Trophoblast cell (in vitro differentiated cells and primary cell): ENCODE results near the gene CNP.

Experiments used
- DNase-seq, 2 donors: peaks; one replicate each; pipeline ENCODE4 v3.0.0-alpha.2; 2016
- H2AFZ ChIP-seq: 2 replicates; pipeline ENCODE4 v1.6.1; 2013; ENCODE audit warnings: low read length, moderate library complexity, mild to moderate bottlenecking; ENCODE audit not compliant: insufficient read depth, poor library complexity
- H2AK5ac ChIP-seq: 2 replicates; pipeline ENCODE4 v1.6.1; 2013; ENCODE audit warnings: mild to moderate bottlenecking, low read length
- H2BK120ac ChIP-seq: 2 replicates; pipeline ENCODE4 v1.6.1; 2013; ENCODE audit warnings: low read length, mild to moderate bottlenecking, moderate library complexity; ENCODE audit not compliant: insufficient read depth, poor library complexity
- H2BK12ac ChIP-seq: 2 replicates; pipeline ENCODE4 v1.6.1; 2013; ENCODE audit warnings: mild to moderate bottlenecking, low read length, moderate library complexity
- H2BK5ac ChIP-seq: 2 replicates; pipeline ENCODE4 v1.6.1; 2013; ENCODE audit warnings: low read length, low read depth, moderate library complexity, mild to moderate bottlenecking; ENCODE audit not compliant: poor library complexity
- H3K14ac ChIP-seq: 2 replicates; pipeline ENCODE4 v1.6.1; 2013; ENCODE audit warnings: mild to moderate bottlenecking, low read length
- H3K18ac ChIP-seq: 2 replicates; pipeline ENCODE4 v1.6.1; 2013; ENCODE audit warnings: mild to moderate bottlenecking, low read length
- H3K23ac ChIP-seq: 2 replicates; pipeline ENCODE4 v1.6.1; 2013; ENCODE audit warnings: low read length
- H3K27ac ChIP-seq: 2 replicates; pipeline ENCODE4 v1.5.1; 2013; ENCODE audit warnings: low read depth, mild to moderate bottlenecking, inconsistent platforms, low read length, moderate library complexity
- H3K27me3 ChIP-seq: 2 replicates; pipeline ENCODE4 v1.6.1; 2013; ENCODE audit warnings: inconsistent platforms, mild to moderate bottlenecking, low read length, moderate library complexity; ENCODE audit not compliant: insufficient read depth
- H3K36me3 ChIP-seq, 2 experiments: 1 replicate in 1 of 2; 2 replicates in 1 of 2; pipeline ENCODE4 v1.6.1; 2013; ENCODE audit warnings: low read length in 2 of 2, mild to moderate bottlenecking in 2 of 2, moderate library complexity in 1 of 2; ENCODE audit not compliant: insufficient read depth in 2 of 2, control insufficient read depth in 1 of 2
- H3K4ac ChIP-seq: 2 replicates; pipeline ENCODE4 v1.6.1; 2013; ENCODE audit warnings: low read depth, mild to moderate bottlenecking, low read length, moderate library complexity
- H3K4me1 ChIP-seq, 2 experiments: 1 replicate in 1 of 2; 2 replicates in 1 of 2; pipeline ENCODE4 v1.6.1; 2013; ENCODE audit warnings: low read length in 2 of 2, mild to moderate bottlenecking in 2 of 2, moderate library complexity in 1 of 2; ENCODE audit not compliant: insufficient read depth in 2 of 2, control insufficient read depth in 1 of 2
- H3K4me2 ChIP-seq: 2 replicates; pipeline ENCODE4 v1.6.1; 2013; ENCODE audit warnings: inconsistent platforms, mild to moderate bottlenecking, low read length, moderate library complexity
- H3K4me3 ChIP-seq: 2 replicates; pipeline ENCODE4 v1.5.1; 2013; ENCODE audit warnings: mild to moderate bottlenecking, low read depth, low read length, inconsistent platforms
- H3K79me1 ChIP-seq: one replicate; pipeline ENCODE4 v1.6.1; 2013; ENCODE audit warnings: low read length
- H3K79me2 ChIP-seq: 2 replicates; pipeline ENCODE4 v1.6.1; 2013; ENCODE audit warnings: low read length, mild to moderate bottlenecking; ENCODE audit not compliant: control insufficient read depth, insufficient read depth, poor library complexity
- H3K9ac ChIP-seq: 2 replicates; pipeline ENCODE4 v1.6.1; 2013; ENCODE audit warnings: mild to moderate bottlenecking, low read length
- H3K9me3 ChIP-seq: 2 replicates; pipeline ENCODE4 v1.6.1; 2013; ENCODE audit warnings: low read depth, mild to moderate bottlenecking, control low read depth, inconsistent platforms, low read length; ENCODE audit not compliant: insufficient read depth
- H4K12ac ChIP-seq: 2 replicates; pipeline ENCODE4 v1.6.1; 2013; ENCODE audit warnings: low read depth, mild to moderate bottlenecking, low read length, moderate library complexity
- H4K8ac ChIP-seq: 2 replicates; pipeline ENCODE4 v1.6.1; 2013; ENCODE audit warnings: low read depth, mild to moderate bottlenecking, low read length, moderate library complexity
- H4K91ac ChIP-seq: one replicate; pipeline ENCODE4 v1.6.1; 2013; ENCODE audit warnings: low read depth, mild to moderate bottlenecking, low read length, moderate library complexity
- WGBS: extraction: QIAGEN DNeasy Blood & Tissue Kit; methylation state at CpG from one replicate; pipeline ENCODE4 v1.1.7; 2013; ENCODE audit warnings: missing lambda C conversion rate; ENCODE audit not compliant: insufficient read length, insufficient coverage; ENCODE audit errors: extremely low coverage; 5-methylcytosine and 5-hydroxymethylcytosine counted together

The CNP gene

GRCh38 chr17:41919165-41919817, 47.3 kb upstream of the CNP start:
- no peak overlapping the region for H2BK12ac ChIP-seq
- peaks cover 0 to 3% of the 10 kb centered on the region in 2 experiments for H3K36me3 ChIP-seq
- peaks cover 19 to 30% of the 10 kb centered on the region in 2 experiments for H3K4me1 ChIP-seq
- peak; percentile 41 to 56 for DNase-seq
- peak overlapping the region; percentile 46 for H2AFZ ChIP-seq
- peaks cover 14% of the 10 kb centered on the region for H3K79me1 ChIP-seq
- peak overlapping the region; percentile 95 for H3K4me2 ChIP-seq
- peak overlapping the region; percentile 77 for H2BK5ac ChIP-seq
- peak overlapping the region; percentile 70 for H4K12ac ChIP-seq
- peak overlapping the region; percentile 67 for H3K4me3 ChIP-seq
- H3K27me3 ChIP-seq: no peaks in the 10 kb centered on the region
- peak overlapping the region; percentile 78 for H4K8ac ChIP-seq
- H3K14ac ChIP-seq: peak overlapping the region; percentile 46
- H3K79me2 ChIP-seq: peaks cover 29% of the 10 kb centered on the region
- H3K4ac ChIP-seq: peak overlapping the region; percentile 23
- peak overlapping the region; percentile 90 for H4K91ac ChIP-seq
- no peak overlapping the region for H2AK5ac ChIP-seq
- H3K23ac ChIP-seq: no peak overlapping the region
- H3K9me3 ChIP-seq: no peaks in the 10 kb centered on the region
- H2BK120ac ChIP-seq: peak overlapping the region; percentile 17
- H3K9ac ChIP-seq: peak overlapping the region; percentile 28
- no CpG with 5 or more reads among the region's 33 CpGs for WGBS
- peak overlapping the region; percentile 36 for H3K18ac ChIP-seq
- H3K27ac ChIP-seq: peak overlapping the region; percentile 92

GRCh38 chr17:41919840-41920579, 46.6 kb upstream of the CNP start:
- DNase-seq: no peak
- peak overlapping the region; percentile 92 for H3K27ac ChIP-seq
- no peak overlapping the region for H4K12ac ChIP-seq
- no peak overlapping the region for H4K8ac ChIP-seq
- no peak overlapping the region for H2AFZ ChIP-seq
- no CpG with 5 or more reads among the region's 7 CpGs for WGBS
- H3K4me1 ChIP-seq: peaks cover 15 to 23% of the 10 kb centered on the region in 2 experiments
- peak overlapping the region; percentile 9 for H2AK5ac ChIP-seq
- peak overlapping the region; percentile 9 for H2BK120ac ChIP-seq
- H3K27me3 ChIP-seq: no peaks in the 10 kb centered on the region
- H3K4me2 ChIP-seq: peak overlapping the region; percentile 95
- H3K4ac ChIP-seq: no peak overlapping the region
- H3K9ac ChIP-seq: peak overlapping the region; percentile 24
- H3K79me1 ChIP-seq: peaks cover 14% of the 10 kb centered on the region
- peaks cover 25% of the 10 kb centered on the region for H3K79me2 ChIP-seq
- no peak overlapping the region for H3K4me3 ChIP-seq
- no peaks in the 10 kb centered on the region for H3K9me3 ChIP-seq
- H2BK5ac ChIP-seq: no peak overlapping the region
- no peak overlapping the region for H3K23ac ChIP-seq
- peaks cover 0 to 3% of the 10 kb centered on the region in 2 experiments for H3K36me3 ChIP-seq
- peak overlapping the region; percentile 48 for H3K18ac ChIP-seq
- H3K14ac ChIP-seq: peak overlapping the region; percentile 31
- H4K91ac ChIP-seq: peak overlapping the region; percentile 8
- H2BK12ac ChIP-seq: peak overlapping the region; percentile 5

GRCh38 chr17:41920580-41920955, 46.0 kb upstream of the CNP start:
- Histone ChIP-seq H3K9me3 (no peaks in the 10 kb centered on the region), H2BK120ac (no peak overlapping the region), H3K4me1 (peaks cover 9 to 18% of the 10 kb centered on the region in 2 experiments), H3K14ac (no peak overlapping the region), H3K4me3 (no peak overlapping the region), H4K91ac (no peak overlapping the region), H4K8ac (no peak overlapping the region), H3K27me3 (no peaks in the 10 kb centered on the region), H3K4ac (no peak overlapping the region), H2AK5ac (no peak overlapping the region), H2AFZ (no peak overlapping the region), H2BK12ac (no peak overlapping the region), H3K23ac (no peak overlapping the region), H3K4me2 (no peak overlapping the region), H3K18ac (no peak overlapping the region), H3K79me2 (peaks cover 21% of the 10 kb centered on the region), H3K9ac (no peak overlapping the region), H3K36me3 (no peaks in the 10 kb centered on the region), H4K12ac (no peak overlapping the region), H3K79me1 (peaks cover 14% of the 10 kb centered on the region), H3K27ac (no peak overlapping the region), H2BK5ac (no peak overlapping the region)
- peak; percentile 88 to 94 for DNase-seq
- WGBS: no CpG with 5 or more reads among the region's 5 CpGs

- no peak overlapping the region for H4K8ac ChIP-seq
- H3K79me2 ChIP-seq: no peaks in the 10 kb centered on the region
- no peak overlapping the region for H3K23ac ChIP-seq
- H2BK12ac ChIP-seq: no peak overlapping the region
- H4K91ac ChIP-seq: no peak overlapping the region
- no peak overlapping the region for H2BK120ac ChIP-seq
- H3K9ac ChIP-seq: no peak overlapping the region
- no peaks in the 10 kb centered on the region for H3K9me3 ChIP-seq
- WGBS: no CpG with 5 or more reads among the region's 7 CpGs
- no peak overlapping the region for H3K4ac ChIP-seq
- H2AK5ac ChIP-seq: no peak overlapping the region
- H4K12ac ChIP-seq: no peak overlapping the region
- H3K79me1 ChIP-seq: peaks cover 2% of the 10 kb centered on the region
- no peak overlapping the region for H3K4me3 ChIP-seq
- H3K14ac ChIP-seq: no peak overlapping the region
- no peak for DNase-seq
- H3K27me3 ChIP-seq: no peaks in the 10 kb centered on the region
- H2BK5ac ChIP-seq: no peak overlapping the region
- H3K4me1 ChIP-seq: peaks cover 3 to 4% of the 10 kb centered on the region in 2 experiments
- H3K27ac ChIP-seq: no peak overlapping the region
- H3K36me3 ChIP-seq: no peaks in the 10 kb centered on the region
- no peak overlapping the region for H3K4me2 ChIP-seq
- no peak overlapping the region for H3K18ac ChIP-seq
- H2AFZ ChIP-seq: no peak overlapping the region
These were observed 40.5 kb upstream of the CNP start for GRCh38 chr17:41925991-41926590.
